ENCODE measurements around the gene ZNF665.
"Not testable (repeated sequence)": the region's sequence is repeated elsewhere in the genome, so short reads cannot be mapped to it uniquely, and the experiment has no call there.

ZNF665 gene

GRCh38 chr19:53157626-53158025, 35.5 kb downstream of the ZNF665 start:
- DNase-seq (ENCODE audit: low read depth) = no peak

- DNase-seq (ENCODE audit: low read depth) = no peak
These were observed 36.3 kb downstream of the ZNF665 start for GRCh38 chr19:53156850-53157249.

- DNase-seq (ENCODE audit: low read depth) = no peak
These were observed 45.5 kb downstream of the ZNF665 start for GRCh38 chr19:53147645-53148044.

- DNase-seq (ENCODE audit: low read depth) = no peak
These were observed 52.8 kb downstream of the ZNF665 start for GRCh38 chr19:53140351-53140750.

GRCh38 chr19:53136432-53136831, 56.7 kb downstream of the ZNF665 start:
- DNase-seq (ENCODE audit: low read depth) = no peak

- DNase-seq (ENCODE audit: low read depth) = no peak
These were observed 60.8 kb downstream of the ZNF665 start, which contains the start of gene ZNF415 for GRCh38 chr19:53132141-53132991. Gene ZNF415, minus strand, starts transcription at chr19:53132910. Its CDS starts 10,234 bp downstream, at chr19:53122676.

GRCh38 chr19:53131727-53132126, 61.4 kb downstream of the ZNF665 start:
- no peak for DNase-seq (ENCODE audit: low read depth)

- no peak for DNase-seq (ENCODE audit: low read depth)
These were observed 62.0 kb downstream of the ZNF665 start for GRCh38 chr19:53131085-53131590.

GRCh38 chr19:53130506-53130905, 62.7 kb downstream of the ZNF665 start:
- DNase-seq (ENCODE audit: low read depth) = no peak

GRCh38 chr19:53126733-53127526, 66.2 kb downstream of the ZNF665 start:
- not testable (repeated sequence) for DNase-seq (ENCODE audit: low read depth)

GRCh38 chr19:53123400-53123799, 69.8 kb downstream of the ZNF665 start:
- DNase-seq (ENCODE audit: low read depth) = no peak
